Measurements from ENCODE around the gene BARHL1.

The BARHL1 gene

DNA sequence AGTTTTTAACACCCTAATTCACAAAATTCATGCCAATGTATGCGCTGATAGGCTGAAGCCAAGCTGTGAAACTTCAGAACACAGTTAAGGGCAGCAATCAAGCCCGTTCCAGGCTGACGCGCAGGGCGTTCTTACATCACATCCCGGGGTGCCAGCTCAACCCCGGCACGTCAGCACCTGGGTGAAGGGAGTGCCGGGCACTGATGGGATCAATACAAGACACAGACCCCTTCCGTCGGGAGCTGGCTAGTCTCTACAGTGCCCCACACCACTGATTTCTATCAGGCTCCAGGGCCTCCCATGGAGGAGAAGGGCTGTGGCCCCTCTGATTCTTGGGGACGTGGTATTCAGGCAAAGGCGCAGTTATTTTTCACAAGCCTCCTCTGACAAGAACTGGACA lies 12.0 kb downstream of the BARHL1 start:
- POLR2A ChIA-PET: no interaction called here

DNA sequence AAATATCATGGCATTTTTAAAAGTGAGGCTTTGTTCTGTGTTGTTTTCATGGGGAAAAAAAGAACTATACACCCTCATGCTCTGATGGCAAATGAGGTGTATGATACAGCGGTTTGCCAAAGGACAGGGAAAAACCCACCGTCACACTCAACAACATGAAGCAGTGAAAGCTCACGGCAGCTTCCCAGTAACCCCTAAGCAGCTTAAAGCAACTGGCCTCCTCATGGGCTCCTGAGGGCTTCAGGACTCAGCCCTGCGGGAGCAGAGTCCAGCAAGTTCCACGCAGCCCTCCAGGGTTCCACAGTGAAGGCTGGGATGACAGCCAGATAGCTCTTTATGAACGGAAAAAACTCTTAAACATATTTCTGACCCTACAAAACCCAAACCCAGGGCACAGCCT lies 12.9 kb downstream of the BARHL1 start:
- POLR2A ChIA-PET: no interaction called here

More for the DNA sequence above, 12.0 kb downstream of the BARHL1 start:
- CTCF ChIA-PET: interaction anchor here (1.0 kb wide), 1 partner anchor 20 kb away, joined by 3 read pairs; no protein-coding TSS in a partner anchor
- TF ChIP-seq CTCF (IDR thresholded peaks at IDR 0.05; ENCODE audit: control extremely low read depth, extremely low read depth, low read depth, missing control alignments): no peak
- DNase-seq (ENCODE audit: extremely low spot score): no peak

DNA sequence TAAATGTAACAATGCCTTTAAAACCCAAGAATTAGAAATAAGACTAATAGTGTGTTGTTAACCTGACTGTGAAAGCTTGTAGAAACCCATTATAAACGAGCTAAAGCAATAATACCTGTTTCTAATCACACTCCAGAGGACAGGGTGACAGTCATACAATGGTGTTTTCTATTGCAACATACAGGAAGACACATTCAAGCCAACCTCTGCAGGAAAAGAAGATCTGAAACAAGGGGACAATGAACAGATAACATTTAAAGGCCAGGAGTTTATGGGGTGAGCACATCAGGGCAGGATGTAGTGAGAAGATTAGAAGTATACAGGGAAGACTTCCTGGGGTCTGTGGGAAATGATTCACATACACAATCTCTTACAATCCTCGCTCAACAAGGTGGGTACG lies 13.8 kb downstream of the BARHL1 start:
- CTCF ChIA-PET: no interaction called here
- DNase-seq (ENCODE audit: extremely low spot score): no peak
- POLR2A ChIA-PET: no interaction called here
- no peak for TF ChIP-seq CTCF (IDR thresholded peaks at IDR 0.05; ENCODE audit: control extremely low read depth, extremely low read depth, low read depth, missing control alignments)

More for the DNA sequence above, 12.9 kb downstream of the BARHL1 start:
- CTCF ChIA-PET: interaction anchor here (1.0 kb wide), 1 partner anchor 21 kb away, joined by 3 read pairs; no protein-coding TSS in a partner anchor
- no peak for DNase-seq (ENCODE audit: extremely low spot score)
- no peak for TF ChIP-seq CTCF (IDR thresholded peaks at IDR 0.05; ENCODE audit: control extremely low read depth, extremely low read depth, low read depth, missing control alignments)

DNA sequence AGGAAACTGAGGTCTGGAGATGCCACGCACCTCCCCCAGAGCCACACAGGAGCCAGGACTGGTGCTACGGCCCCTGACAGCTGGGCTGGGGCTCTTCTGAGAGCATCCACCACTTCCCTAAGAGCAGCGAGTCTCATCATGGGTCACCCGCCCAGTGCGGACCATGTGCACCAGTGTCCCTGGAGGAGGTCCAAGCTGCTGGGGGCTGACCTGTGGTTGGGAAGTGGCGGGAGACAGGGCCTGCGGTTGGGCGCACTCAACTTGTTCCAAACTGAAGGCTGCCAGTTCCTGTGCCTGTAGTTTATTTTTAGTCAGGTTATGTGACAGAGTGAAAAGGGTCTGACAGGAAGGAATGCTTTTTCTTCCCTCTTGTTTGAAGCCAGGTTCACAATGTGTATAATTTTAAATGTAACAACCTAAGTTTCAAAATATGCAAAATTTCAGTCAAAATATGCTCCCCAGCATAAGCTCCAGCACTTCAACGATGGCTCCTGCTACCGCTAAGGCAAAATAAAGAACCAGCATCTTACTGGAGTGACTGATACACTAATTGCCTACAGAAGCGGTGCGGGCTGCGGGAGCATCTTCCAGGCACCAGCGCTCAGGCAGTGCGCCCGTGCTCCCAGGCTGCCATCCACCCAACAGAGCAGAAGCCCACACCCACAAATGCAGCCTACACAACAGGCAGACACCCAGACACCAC lies 14.8 kb downstream of the BARHL1 start:
- DNase-seq (ENCODE audit: extremely low spot score): no peak
- no peak for TF ChIP-seq CTCF (IDR thresholded peaks at IDR 0.05; ENCODE audit: control extremely low read depth, extremely low read depth, low read depth, missing control alignments)
- POLR2A ChIA-PET: no interaction called here
- CTCF ChIA-PET: no interaction called here

GRCh38 chr9:132600326-132600984 lies 18.0 kb downstream of the BARHL1 start:
- ChIA-PET POLR2A (no interaction called here), CTCF (interaction anchor here (1.6 kb wide), 1 partner anchor 15 kb away, joined by 4 read pairs; no protein-coding TSS in a partner anchor)
- no peak for DNase-seq (ENCODE audit: extremely low spot score)
- no peak for TF ChIP-seq CTCF (IDR thresholded peaks at IDR 0.05; ENCODE audit: control extremely low read depth, extremely low read depth, low read depth, missing control alignments)

- ChIA-PET CTCF (interaction anchor here (1.2 to 2.3 kb wide), 2 partner anchors 10 to 14 kb away, joined by 3 to 10 read pairs; no protein-coding TSS in a partner anchor), POLR2A (no interaction called here)
- TF ChIP-seq CTCF (IDR thresholded peaks at IDR 0.05; ENCODE audit: control extremely low read depth, extremely low read depth, low read depth, missing control alignments): no peak
- no peak for DNase-seq (ENCODE audit: extremely low spot score)
Observed at GRCh38 chr9:132602207-132602606, 19.8 kb downstream of the BARHL1 start.

Data from GM10248 (cell line).